ENCODE data around the gene NODAL.

The NODAL gene

DNA sequence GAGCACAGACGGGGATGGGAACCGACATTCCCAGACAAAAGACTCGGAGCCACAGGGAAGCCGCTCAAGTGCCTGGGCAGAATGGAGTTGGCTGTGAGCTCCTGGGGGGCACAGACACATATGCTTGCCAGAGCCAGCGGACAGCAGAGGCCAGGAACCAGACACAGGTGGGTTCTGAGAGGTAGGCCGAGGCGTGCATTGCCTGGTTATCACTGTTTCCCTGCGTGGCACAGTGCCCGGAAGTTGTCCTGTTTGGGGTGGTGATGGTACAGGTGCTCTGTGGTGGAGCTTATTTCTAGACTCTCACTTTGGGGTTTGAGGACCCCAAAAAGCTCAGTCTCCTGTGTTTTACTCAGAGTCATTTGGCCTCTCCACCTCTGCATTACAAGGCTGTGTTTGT is 39.6 kb upstream of the NODAL start:
- in situ Hi-C loops (cut with MboI; ENCODE audit: low pct_unique_long_range_greater_than_20kb, low sequenced_read_pairs, unreplicated experiment), result no loop called here
- DNase-seq (ENCODE audit: low spot score), result no peak
- TF ChIP-seq, protein P1, sequence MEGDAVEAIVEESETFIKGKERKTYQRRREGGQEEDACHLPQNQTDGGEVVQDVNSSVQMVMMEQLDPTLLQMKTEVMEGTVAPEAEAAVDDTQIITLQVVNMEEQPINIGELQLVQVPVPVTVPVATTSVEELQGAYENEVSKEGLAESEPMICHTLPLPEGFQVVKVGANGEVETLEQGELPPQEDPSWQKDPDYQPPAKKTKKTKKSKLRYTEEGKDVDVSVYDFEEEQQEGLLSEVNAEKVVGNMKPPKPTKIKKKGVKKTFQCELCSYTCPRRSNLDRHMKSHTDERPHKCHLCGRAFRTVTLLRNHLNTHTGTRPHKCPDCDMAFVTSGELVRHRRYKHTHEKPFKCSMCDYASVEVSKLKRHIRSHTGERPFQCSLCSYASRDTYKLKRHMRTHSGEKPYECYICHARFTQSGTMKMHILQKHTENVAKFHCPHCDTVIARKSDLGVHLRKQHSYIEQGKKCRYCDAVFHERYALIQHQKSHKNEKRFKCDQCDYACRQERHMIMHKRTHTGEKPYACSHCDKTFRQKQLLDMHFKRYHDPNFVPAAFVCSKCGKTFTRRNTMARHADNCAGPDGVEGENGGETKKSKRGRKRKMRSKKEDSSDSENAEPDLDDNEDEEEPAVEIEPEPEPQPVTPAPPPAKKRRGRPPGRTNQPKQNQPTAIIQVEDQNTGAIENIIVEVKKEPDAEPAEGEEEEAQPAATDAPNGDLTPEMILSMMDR (IDR thresholded peaks at IDR 0.05; ENCODE audit: extremely low read depth, insufficient read depth, missing control alignments), result no peak

DNA sequence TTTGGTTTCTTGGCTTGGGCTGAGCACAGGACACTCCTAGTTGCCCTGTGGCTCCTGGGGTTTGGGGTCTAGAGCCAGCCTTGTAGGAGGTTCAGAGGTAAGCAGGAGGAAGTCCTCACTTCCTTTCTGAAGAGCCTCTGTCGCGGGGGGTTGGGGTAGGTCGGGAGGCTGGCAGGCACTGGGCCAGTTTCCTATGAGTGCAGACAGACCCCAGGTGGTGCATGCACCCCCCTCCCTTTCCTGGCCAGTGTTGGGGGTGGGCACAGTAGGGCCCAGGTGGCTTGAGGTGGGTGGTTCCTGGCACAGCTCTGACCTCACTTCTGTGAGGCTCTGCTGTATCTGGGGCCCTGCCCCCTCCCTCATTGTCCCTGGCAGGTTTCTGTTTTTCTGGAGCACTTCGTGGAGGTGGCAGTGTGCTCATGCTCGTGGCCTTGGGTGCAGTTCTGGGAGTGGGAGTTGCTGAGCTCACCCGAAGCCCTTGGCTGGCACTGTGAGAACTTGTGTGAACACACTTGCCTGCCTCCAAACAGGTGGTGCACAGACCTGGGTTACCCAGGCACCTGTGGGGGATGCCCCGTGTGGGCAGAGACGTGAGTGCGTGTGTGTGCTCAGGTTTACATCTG is 38.9 kb upstream of the NODAL start:
- DNase-seq (ENCODE audit: low spot score), result peak; percentile 52

DNA sequence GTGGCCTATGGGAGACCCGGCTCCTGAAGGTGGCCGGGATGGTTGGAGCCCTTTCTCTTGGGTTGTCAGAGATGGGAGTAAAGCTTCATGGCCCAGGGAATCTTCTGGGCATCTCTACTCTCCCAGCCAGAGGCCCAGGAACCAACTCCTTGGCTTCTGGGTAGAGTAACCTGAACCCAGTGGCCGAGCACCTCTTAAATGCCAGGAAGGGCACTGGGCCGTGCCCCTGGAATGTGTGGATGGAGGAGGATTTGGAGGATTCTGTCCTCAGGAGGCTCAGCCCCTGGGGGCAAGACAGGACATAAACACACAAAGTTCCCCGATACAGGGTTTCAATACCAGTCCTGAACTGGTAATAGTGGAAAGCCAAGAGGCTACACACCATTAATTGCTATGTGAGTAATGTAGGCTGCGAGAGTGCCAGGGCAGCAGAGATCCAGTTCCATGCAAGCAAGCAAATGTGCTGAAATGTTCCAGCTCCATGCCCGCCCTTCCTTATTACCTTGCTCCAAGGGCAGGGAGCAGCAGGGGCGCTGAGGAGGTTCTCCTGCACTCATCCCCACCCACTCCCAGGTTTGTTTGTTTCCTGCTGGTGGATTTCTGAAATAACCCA is 38.3 kb upstream of the NODAL start:
- TF ChIP-seq, protein P1 (IDR thresholded peaks at IDR 0.05; ENCODE audit: extremely low read depth, insufficient read depth, missing control alignments), result no peak
- DNase-seq (ENCODE audit: low spot score), result no peak
- in situ Hi-C loops (cut with MboI; ENCODE audit: low pct_unique_long_range_greater_than_20kb, low sequenced_read_pairs, unreplicated experiment), result no loop called here

More for the DNA sequence above, 38.9 kb upstream of the NODAL start:
- in situ Hi-C loops (cut with MboI; ENCODE audit: low pct_unique_long_range_greater_than_20kb, low sequenced_read_pairs, unreplicated experiment), result no loop called here
- TF ChIP-seq, protein P1 (IDR thresholded peaks at IDR 0.05; ENCODE audit: extremely low read depth, insufficient read depth, missing control alignments), result no peak

DNA sequence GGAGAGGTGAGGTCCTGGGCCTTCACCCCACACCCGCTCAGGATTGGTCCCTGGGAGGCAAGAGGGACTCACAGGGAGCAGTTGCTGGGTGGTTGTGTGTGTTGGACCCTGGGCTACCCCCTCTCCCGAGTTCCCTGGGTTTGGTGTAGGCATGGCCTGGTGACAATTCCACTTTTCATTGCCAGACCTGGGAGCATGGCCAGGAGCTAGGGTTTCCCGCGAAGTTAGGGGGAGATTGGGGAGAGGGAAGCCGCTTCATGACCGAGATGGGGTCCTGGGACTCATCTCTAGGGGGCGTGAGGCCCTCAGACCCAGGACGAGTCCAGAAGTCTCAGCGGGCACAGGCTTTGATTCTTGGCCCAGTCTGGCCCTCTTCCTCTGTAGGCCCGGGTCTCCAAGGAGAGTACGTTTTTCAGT is 37.7 kb upstream of the NODAL start:
- no peak for DNase-seq (ENCODE audit: low spot score)
- in situ Hi-C loops (cut with MboI; ENCODE audit: low pct_unique_long_range_greater_than_20kb, low sequenced_read_pairs, unreplicated experiment), result no loop called here
- TF ChIP-seq, protein P1 (IDR thresholded peaks at IDR 0.05; ENCODE audit: extremely low read depth, insufficient read depth, missing control alignments), result no peak

DNA sequence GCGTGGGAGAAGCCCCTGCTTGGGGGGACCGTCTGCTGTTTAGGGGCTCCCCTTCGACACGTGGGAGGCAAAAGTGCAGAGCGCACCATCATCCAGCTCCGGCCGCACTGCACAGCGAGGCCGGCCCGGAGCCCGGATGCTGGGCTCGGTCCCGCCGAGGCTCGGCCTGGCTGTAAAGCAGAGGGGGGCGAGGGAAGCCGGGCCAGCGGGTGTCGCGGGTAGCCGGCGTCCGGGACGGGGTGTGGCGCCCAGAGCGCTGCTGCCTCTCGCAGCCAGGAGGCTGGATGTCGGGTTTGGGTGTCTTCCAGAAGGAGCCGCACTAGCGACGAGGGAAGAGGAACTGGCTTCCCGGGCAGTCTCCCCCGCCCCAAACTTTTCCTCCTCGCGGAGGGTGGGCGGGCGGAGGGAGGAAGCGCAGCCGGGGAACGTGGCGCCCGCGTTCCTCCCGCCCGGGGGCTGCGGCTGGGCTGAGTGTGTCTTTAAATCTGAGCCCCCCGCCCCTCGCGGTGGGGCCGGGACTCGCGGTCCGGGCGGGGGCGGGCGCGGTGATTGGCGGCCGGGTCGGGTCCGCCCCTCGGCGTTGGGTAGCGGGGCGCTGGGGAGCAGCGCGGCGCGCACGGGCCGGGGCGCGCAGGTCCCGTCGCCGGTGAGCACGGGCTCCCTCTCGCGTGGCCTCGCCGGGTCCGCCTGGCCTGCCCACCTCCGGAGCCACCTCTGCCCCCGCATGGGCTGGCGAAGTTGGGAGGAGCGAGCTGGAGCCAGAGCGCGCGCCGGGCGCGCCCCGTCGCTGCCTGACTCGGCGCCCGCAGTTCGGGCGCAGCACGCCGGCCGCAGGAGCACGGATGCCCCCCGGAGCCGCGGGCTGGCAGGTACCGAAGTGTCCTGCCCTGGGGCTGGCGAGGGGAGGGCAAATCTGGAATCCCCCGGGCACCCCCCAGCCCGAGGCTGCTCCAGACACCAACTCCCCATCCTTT is 37.0 kb upstream of the NODAL start, which contains the start of gene PALD1:
TSS of gene PALD1 (plus strand) at position 577 of the 974 bp plus-strand sequence. CDS start 47,185 bp downstream, outside the sequence.
- in situ Hi-C loops (cut with MboI; ENCODE audit: low pct_unique_long_range_greater_than_20kb, low sequenced_read_pairs, unreplicated experiment), result no loop called here
- TF ChIP-seq, protein P1 (IDR thresholded peaks at IDR 0.05; ENCODE audit: extremely low read depth, insufficient read depth, missing control alignments), result no peak
- DNase-seq (ENCODE audit: low spot score), result peak; percentile 84

DNA sequence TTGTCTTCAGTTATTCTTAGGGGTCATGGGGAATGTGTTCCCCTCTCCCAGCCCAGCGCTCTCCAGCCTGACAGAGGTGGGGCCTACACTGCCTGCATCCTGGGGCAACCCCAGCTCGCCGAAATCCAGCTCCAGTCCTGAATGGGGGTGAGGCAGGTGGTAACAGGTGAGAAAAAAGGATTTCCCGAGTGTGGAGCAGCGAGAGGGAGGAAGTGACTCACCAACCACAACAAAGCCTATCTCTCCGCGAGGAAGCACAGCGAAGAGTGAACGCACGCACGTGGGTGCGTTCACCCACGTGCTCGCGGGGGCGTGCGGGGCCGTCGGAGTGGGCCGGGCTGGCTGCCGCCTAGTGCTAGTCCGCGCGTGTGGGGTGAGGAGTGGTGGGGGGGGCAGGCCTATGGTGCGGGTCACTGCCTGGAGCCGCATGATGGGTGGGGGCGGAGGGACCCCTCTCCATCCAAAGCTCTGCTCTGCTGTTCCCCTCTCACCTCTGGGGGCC is 36.2 kb upstream of the NODAL start:
- TF ChIP-seq, protein P1 (IDR thresholded peaks at IDR 0.05; ENCODE audit: extremely low read depth, insufficient read depth, missing control alignments), result no peak
- in situ Hi-C loops (cut with MboI; ENCODE audit: low pct_unique_long_range_greater_than_20kb, low sequenced_read_pairs, unreplicated experiment), result no loop called here
- DNase-seq (ENCODE audit: low spot score), result peak; percentile 67
